NCI-H446 treated with DMSO at 0.1 percent for 48 hours (cell line): ENCODE results near the gene CPTP.

ENCODE experiments used
- DNase-seq: peaks from one replicate; lab custom pipeline; 2025; lab: John Stamatoyannopoulos, UW

CPTP gene

GRCh38 chr1:1324524-1325287, at the start of gene CPTP, which contains the start of gene INTS11:
TSS of gene CPTP (plus strand) at chr1:1324802. CDS start at chr1:1326911, 2,109 bp downstream.
TSS of gene INTS11 (minus strand) at chr1:1324660. CDS start at chr1:1324608, 52 bp downstream.
- peak; percentile 74 for DNase-seq

GRCh38 chr1:1274931-1275431, 49.6 kb upstream of the CPTP start:
- no peak for DNase-seq

- DNase-seq: no peak
Observed at GRCh38 chr1:1275836-1276235, 48.8 kb upstream of the CPTP start.

- DNase-seq: no peak
Observed at GRCh38 chr1:1278620-1279019, 46.0 kb upstream of the CPTP start.

GRCh38 chr1:1279028-1279427, 45.6 kb upstream of the CPTP start:
- DNase-seq: no peak

GRCh38 chr1:1280782-1281481, 43.7 kb upstream of the CPTP start:
- DNase-seq: no peak

GRCh38 chr1:1281533-1282321, 42.9 kb upstream of the CPTP start:
- no peak for DNase-seq

- DNase-seq: no peak
Observed at GRCh38 chr1:1282998-1283397, 41.6 kb upstream of the CPTP start.

- DNase-seq: no peak
Observed at GRCh38 chr1:1283821-1284220, 40.8 kb upstream of the CPTP start.

GRCh38 chr1:1284221-1285101, 40.1 kb upstream of the CPTP start:
- DNase-seq: no peak

- no peak for DNase-seq
Observed at GRCh38 chr1:1285102-1285571, 39.5 kb upstream of the CPTP start.

GRCh38 chr1:1285611-1286311, 38.8 kb upstream of the CPTP start:
- no peak for DNase-seq

GRCh38 chr1:1286313-1287261, 38.0 kb upstream of the CPTP start:
- no peak for DNase-seq

- DNase-seq: no peak
Observed at GRCh38 chr1:1287288-1288110, 37.1 kb upstream of the CPTP start.

- no peak for DNase-seq
Observed at GRCh38 chr1:1290238-1290731, 34.3 kb upstream of the CPTP start.

- DNase-seq: no peak
Observed at GRCh38 chr1:1291023-1291528, 33.5 kb upstream of the CPTP start.

- DNase-seq: peak; percentile 28
Observed at GRCh38 chr1:1291548-1292441, 32.8 kb upstream of the CPTP start.
